Adrenal gland (tissue), 5 donors: ENCODE results near the gene PDE10A.

ENCODE experiments used
- POLR2A ChIP-seq, 2 donors: fragments of 450-650 bp; IDR thresholded peaks; one replicate each; pipeline ENCODE4 v1.6.1; 2017; ENCODE audit warnings: antibody characterized with exemption in 2 of 2, mild to moderate bottlenecking in 2 of 2, moderate library complexity in 1 of 2
- TF ChIP-seq, protein P1 (sequence below), 6 experiments: fragments of 450-650 bp in 4 of 6; fragments of 200-600 bp in 2 of 6; sonication (generic) in 1 of 6; IDR thresholded peaks; 1 replicate in 5 of 6; 2 replicates in 1 of 6; pipeline versions ENCODE4 v1.5.1 to v1.8.0; 2016 to 2021; ENCODE audit warnings: antibody characterized with exemption in 6 of 6, mild to moderate bottlenecking in 2 of 6, moderate library complexity in 1 of 6
- donor health status: DM: no; HTN: no; CAD: no.

DNA sequence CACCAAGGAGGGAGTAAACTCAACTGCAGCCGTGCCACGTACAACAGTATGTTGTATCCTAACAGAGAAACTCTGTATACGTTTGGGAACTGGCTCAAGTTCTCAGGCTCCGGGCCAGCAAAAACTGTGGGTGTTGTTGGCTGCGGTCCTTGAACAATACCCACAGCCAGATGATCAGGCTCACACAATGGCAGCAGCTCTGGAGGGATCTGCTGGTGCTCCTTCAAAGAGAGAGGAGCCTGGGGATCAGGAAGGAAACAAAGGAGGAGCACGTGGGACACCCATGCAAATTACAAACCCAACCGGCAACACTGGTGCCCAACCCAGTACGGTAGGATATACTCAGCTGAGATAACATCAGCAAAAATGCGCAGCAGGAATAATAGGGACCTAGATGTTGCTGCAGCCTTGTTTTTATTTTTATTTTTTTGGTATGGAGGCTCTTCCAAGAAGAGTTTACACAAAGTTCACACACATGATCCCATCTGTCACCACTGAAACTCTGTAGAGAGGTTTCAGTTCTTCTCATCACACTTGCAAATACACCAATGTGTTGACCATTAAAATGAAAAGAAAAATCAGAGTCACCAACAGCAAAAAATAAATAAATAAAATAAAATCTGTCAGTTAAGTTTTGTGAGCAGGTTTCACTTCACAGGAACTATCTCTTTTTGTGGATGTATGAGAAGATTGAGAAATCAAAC is 41.2 kb upstream of the PDE10A start:
- TF ChIP-seq POLR2A (IDR thresholded peaks at IDR 0.05): no peak
- TF ChIP-seq, protein P1, sequence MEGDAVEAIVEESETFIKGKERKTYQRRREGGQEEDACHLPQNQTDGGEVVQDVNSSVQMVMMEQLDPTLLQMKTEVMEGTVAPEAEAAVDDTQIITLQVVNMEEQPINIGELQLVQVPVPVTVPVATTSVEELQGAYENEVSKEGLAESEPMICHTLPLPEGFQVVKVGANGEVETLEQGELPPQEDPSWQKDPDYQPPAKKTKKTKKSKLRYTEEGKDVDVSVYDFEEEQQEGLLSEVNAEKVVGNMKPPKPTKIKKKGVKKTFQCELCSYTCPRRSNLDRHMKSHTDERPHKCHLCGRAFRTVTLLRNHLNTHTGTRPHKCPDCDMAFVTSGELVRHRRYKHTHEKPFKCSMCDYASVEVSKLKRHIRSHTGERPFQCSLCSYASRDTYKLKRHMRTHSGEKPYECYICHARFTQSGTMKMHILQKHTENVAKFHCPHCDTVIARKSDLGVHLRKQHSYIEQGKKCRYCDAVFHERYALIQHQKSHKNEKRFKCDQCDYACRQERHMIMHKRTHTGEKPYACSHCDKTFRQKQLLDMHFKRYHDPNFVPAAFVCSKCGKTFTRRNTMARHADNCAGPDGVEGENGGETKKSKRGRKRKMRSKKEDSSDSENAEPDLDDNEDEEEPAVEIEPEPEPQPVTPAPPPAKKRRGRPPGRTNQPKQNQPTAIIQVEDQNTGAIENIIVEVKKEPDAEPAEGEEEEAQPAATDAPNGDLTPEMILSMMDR (IDR thresholded peaks at IDR 0.05): no peak
